HepG2 (cell line): ENCODE results near the gene MRPL28. TPM values are rescaled to one million over a fixed set of nuclear protein-coding genes. Genes with fewer than 3 reads are reported as not detected.
A peak's percentile ranks its signal among the peaks of the same experiment; 100 is the strongest.

ENCODE experiments used
- CHD4 ChIP-seq: fragments of 200-600 bp; sonication (generic); IDR thresholded peaks from 2 replicates; pipeline ENCODE4 v1.7.0; 2017; ENCODE audit warnings: mild to moderate bottlenecking, low read length, borderline replicate concordance
- DMAP1 ChIP-seq: IDR thresholded peaks from 2 replicates; pipeline ENCODE4 v1.6.1; 2016
- FOSL2 ChIP-seq: sonication (generic); formaldehyde crosslinking; IDR thresholded peaks from 2 replicates; pipeline ENCODE4 v1.4.0; 2020; ENCODE audit warnings: missing genetic modification reagents
- GZF1 ChIP-seq: sonication (generic); formaldehyde crosslinking; IDR thresholded peaks from 2 replicates; pipeline ENCODE4 v1.5.1; 2020; ENCODE audit warnings: mild to moderate bottlenecking, missing genetic modification reagents
- KDM1A ChIP-seq: IDR thresholded peaks from 2 replicates; pipeline ENCODE4 v1.6.1; 2016; ENCODE audit warnings: missing compliant biosample characterization
- MED13 ChIP-seq: sonication (generic); formaldehyde crosslinking; IDR thresholded peaks from 2 replicates; pipeline ENCODE4 v1.5.0; 2020; ENCODE audit warnings: missing genetic modification reagents
- NFIC ChIP-seq: IDR thresholded peaks from 2 replicates; pipeline ENCODE4 v1.6.1; 2012; ENCODE audit warnings: mild to moderate bottlenecking, low read length, inconsistent platforms
- PRMT3 ChIP-seq: sonication (generic); formaldehyde crosslinking; IDR thresholded peaks from 2 replicates; pipeline ENCODE4 v1.8.1; 2022; ENCODE audit warnings: low read depth, mild to moderate bottlenecking, moderate library complexity, missing genetic modification reagents, borderline replicate concordance
- RAD51 ChIP-seq: fragments of 450-650 bp; IDR thresholded peaks from 2 replicates; pipeline ENCODE4 v1.6.1; 2016; ENCODE audit warnings: borderline replicate concordance
- RBM39 ChIP-seq: fragments of 200-400 bp; formaldehyde crosslinking; IDR thresholded peaks from one replicate; pipeline ENCODE4 v1.6.1; 2018; ENCODE audit warnings: antibody characterized with exemption, mild to moderate bottlenecking, low read depth, low read length; ENCODE audit not compliant: poor library complexity, severe bottlenecking
- REXO4 ChIP-seq: sonication (generic); formaldehyde crosslinking; IDR thresholded peaks from 2 replicates; pipeline ENCODE4 v1.8.0; 2022; ENCODE audit warnings: missing genetic modification reagents, mild to moderate bottlenecking, borderline replicate concordance
- SCMH1 ChIP-seq: sonication (generic); formaldehyde crosslinking; IDR thresholded peaks from 2 replicates; pipeline ENCODE4 v1.9.0; 2021; ENCODE audit warnings: missing genetic modification reagents, mild to moderate bottlenecking, borderline replicate concordance
- SNAPC2 ChIP-seq: sonication (generic); formaldehyde crosslinking; IDR thresholded peaks from 2 replicates; pipeline ENCODE4 v1.8.1; 2022; ENCODE audit warnings: mild to moderate bottlenecking, missing genetic modification reagents
- SP5 ChIP-seq: IDR thresholded peaks from 2 replicates; pipeline ENCODE4 v1.6.1; 2016; ENCODE audit warnings: low read depth, borderline replicate concordance
- TBX2 ChIP-seq: sonication (generic); formaldehyde crosslinking; IDR thresholded peaks from 2 replicates; pipeline ENCODE4 v1.5.0; 2020; ENCODE audit warnings: missing genetic modification reagents, mild to moderate bottlenecking, borderline replicate concordance
- ZC3H13 ChIP-seq: sonication (generic); formaldehyde crosslinking; IDR thresholded peaks from 2 replicates; pipeline ENCODE4 v1.8.1; 2023; ENCODE audit warnings: mild to moderate bottlenecking, missing genetic modification reagents, moderate library complexity
- ZFP41 ChIP-seq: sonication (generic); formaldehyde crosslinking; IDR thresholded peaks from 2 replicates; pipeline ENCODE4 v1.4.0; 2020; ENCODE audit warnings: mild to moderate bottlenecking, missing genetic modification reagents, borderline replicate concordance
- ZFX ChIP-seq: sonication (generic); formaldehyde crosslinking; IDR thresholded peaks from 2 replicates; pipeline ENCODE4 v1.4.0; 2020; ENCODE audit warnings: mild to moderate bottlenecking, low read depth, missing genetic modification reagents, moderate library complexity
- ZNF274 ChIP-seq: sonication (generic); formaldehyde crosslinking; IDR thresholded peaks from 2 replicates; pipeline ENCODE4 v1.5.1; 2020; ENCODE audit warnings: mild to moderate bottlenecking, missing genetic modification reagents
- ZNF484 ChIP-seq: sonication (generic); formaldehyde crosslinking; IDR thresholded peaks from 2 replicates; pipeline ENCODE4 v1.5.1; 2020; ENCODE audit warnings: mild to moderate bottlenecking, low read depth, missing genetic modification reagents, borderline replicate concordance
- ZNF549 ChIP-seq: sonication (generic); formaldehyde crosslinking; IDR thresholded peaks from 2 replicates; pipeline ENCODE4 v1.5.0; 2020; ENCODE audit warnings: missing genetic modification reagents
- ZNF781 ChIP-seq: sonication (generic); formaldehyde crosslinking; IDR thresholded peaks from 2 replicates; pipeline ENCODE4 v1.5.1; 2020; ENCODE audit warnings: borderline replicate concordance, mild to moderate bottlenecking, missing genetic modification reagents; ENCODE audit errors: not compliant biosample characterization
- polyA plus RNA-seq, 8 experiments: library from polyadenylated mRNA; depleted of rRNA in 3 of 8; stranded (reverse) in 7 of 8; unstranded in 1 of 8; fragments of >200 nt; fragmentation: Illumina TruSeq in 4 of 8; extraction: Trizol in 4 of 8; gene quantifications; 2 replicates each; pipeline versions ENCODE4 v1.2.1 to v1.2.3, GENCODE V29; 2011 to 2016; ENCODE audit warnings: low read depth in 4 of 8, missing spikeins in 1 of 8, mixed read lengths in 1 of 8; ENCODE audit not compliant: insufficient read depth in 1 of 8
- total RNA-seq, 5 experiments: library from RNA; depleted of rRNA; stranded (reverse); fragments of >200 nt; fragmentation: Illumina TruSeq; extraction: Trizol; gene quantifications; 2 replicates each; pipeline ENCODE4 v1.2.3, GENCODE V29; 2016; ENCODE audit warnings: low read depth in 1 of 5
- TF ChIP-seq, protein P1 (sequence below): sonication (generic); formaldehyde crosslinking; IDR thresholded peaks from 2 replicates; pipeline ENCODE4 v1.9.0; 2022; ENCODE audit warnings: low read depth, missing genetic modification reagents
- TF ChIP-seq, protein P2 (sequence below): conservative IDR thresholded peaks from 2 replicates; pipeline ENCODE4 v1.6.1; 2018; ENCODE audit warnings: missing genetic modification reagents
- TF ChIP-seq, protein P3 (sequence below): sonication (generic); formaldehyde crosslinking; IDR thresholded peaks from 2 replicates; pipeline ENCODE4 v1.8.0; 2022; ENCODE audit warnings: mild to moderate bottlenecking, missing genetic modification reagents, borderline replicate concordance

MRPL28 gene
- total and polyA plus RNA-seq, 2 of the 13 experiments (the other 11 are each of a cell fraction or from before 2014, with no cell fraction given), result 114 to 135 TPM

DNA sequence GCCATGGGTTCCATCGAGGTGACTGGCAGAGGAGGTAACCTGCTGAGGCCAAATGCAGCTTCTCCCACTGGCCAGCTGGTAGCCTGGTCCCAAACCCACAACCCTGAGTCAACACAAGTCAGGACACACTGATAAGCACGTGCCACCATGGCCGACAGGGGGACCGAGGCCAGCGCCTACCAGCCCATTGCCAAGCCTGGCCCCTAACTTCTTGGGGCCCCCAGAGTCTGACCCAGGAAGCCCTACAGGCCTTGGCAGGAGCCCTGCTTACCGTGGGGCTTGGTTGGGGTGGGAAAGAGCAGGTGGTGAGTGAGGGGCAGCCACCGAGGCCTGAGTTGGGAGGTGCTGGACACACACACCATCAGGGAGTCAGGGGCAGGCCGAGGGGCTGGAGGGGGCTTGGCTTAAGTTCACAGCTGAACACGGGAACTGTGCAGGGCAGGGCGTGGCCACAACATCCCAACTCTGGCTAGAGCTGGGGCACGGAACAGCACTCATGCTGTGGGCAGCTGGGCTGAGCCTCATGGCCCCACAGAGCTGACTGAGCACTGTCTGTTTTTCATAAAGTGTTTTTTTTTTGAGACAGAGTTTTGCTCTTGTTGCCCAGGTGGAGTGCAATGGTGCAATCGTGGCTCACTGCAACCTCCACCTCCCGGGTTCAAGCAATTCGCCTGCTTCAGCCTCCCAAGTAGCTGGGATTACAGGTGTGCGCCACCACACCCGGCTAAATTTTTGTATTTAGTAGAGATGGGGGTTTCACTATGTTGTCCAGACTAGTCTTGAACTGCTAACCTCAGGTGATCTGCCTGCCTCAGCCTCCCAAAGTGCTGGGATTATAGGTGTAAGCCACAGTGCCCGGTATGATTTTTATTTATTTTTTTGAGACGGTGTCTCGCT is 5.5 kb downstream of the MRPL28 start (continued):
- TF ChIP-seq NFIC (no peak), ZNF549 (no peak), DMAP1 (CRISPR knock-in tag) (no peak), ZFP41 (CRISPR knock-in tag) (no peak), RBM39 (no peak), KDM1A (CRISPR knock-in tag) (no peak), SNAPC2 (CRISPR knock-in tag) (no peak), MED13 (no peak), SP5 (CRISPR knock-in tag) (no peak), CHD4 (no peak), FOSL2 (CRISPR knock-in tag) (no peak), REXO4 (no peak), ZNF274 (CRISPR knock-in tag) (0 out of 2 replicates have a peak, but pooled peaks have one; percentile 21), ZNF781 (CRISPR knock-in tag) (no peak), ZNF484 (CRISPR knock-in tag) (no peak), RAD51 (no peak), TBX2 (CRISPR knock-in tag) (no peak), ZFX (CRISPR knock-in tag) (peak; percentile 63), PRMT3 (CRISPR knock-in tag) (no peak), SCMH1 (CRISPR knock-in tag) (no peak), GZF1 (no peak), ZC3H13 (CRISPR knock-in tag) (peak; percentile 57; the same call in 1 of the 2 replicates)
- TF ChIP-seq, protein P1, sequence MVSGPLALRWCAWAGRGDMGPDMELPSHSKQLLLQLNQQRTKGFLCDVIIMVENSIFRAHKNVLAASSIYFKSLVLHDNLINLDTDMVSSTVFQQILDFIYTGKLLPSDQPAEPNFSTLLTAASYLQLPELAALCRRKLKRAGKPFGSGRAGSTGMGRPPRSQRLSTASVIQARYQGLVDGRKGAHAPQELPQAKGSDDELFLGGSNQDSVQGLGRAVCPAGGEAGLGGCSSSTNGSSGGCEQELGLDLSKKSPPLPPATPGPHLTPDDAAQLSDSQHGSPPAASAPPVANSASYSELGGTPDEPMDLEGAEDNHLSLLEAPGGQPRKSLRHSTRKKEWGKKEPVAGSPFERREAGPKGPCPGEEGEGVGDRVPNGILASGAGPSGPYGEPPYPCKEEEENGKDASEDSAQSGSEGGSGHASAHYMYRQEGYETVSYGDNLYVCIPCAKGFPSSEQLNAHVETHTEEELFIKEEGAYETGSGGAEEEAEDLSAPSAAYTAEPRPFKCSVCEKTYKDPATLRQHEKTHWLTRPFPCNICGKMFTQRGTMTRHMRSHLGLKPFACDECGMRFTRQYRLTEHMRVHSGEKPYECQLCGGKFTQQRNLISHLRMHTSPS (CRISPR knock-in tag), result peak; percentile 24; the same call in 1 of the 2 replicates
- TF ChIP-seq, protein P2, sequence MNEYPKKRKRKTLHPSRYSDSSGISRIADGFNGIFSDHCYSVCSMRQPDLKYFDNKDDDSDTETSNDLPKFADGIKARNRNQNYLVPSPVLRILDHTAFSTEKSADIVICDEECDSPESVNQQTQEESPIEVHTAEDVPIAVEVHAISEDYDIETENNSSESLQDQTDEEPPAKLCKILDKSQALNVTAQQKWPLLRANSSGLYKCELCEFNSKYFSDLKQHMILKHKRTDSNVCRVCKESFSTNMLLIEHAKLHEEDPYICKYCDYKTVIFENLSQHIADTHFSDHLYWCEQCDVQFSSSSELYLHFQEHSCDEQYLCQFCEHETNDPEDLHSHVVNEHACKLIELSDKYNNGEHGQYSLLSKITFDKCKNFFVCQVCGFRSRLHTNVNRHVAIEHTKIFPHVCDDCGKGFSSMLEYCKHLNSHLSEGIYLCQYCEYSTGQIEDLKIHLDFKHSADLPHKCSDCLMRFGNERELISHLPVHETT, result no peak
- TF ChIP-seq, protein P3, sequence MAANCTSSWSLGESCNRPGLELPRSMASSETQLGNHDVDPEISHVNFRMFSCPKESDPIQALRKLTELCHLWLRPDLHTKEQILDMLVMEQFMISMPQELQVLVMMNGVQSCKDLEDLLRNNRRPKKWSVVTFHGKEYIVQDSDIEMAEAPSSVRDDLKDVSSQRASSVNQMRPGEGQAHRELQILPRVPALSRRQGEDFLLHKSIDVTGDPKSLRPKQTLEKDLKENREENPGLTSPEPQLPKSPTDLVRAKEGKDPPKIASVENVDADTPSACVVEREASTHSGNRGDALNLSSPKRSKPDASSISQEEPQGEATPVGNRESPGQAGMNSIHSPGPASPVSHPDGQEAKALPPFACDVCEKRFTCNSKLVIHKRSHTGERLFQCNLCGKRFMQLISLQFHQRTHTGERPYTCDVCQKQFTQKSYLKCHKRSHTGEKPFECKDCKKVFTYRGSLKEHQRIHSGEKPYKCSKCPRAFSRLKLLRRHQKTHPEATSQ (CRISPR knock-in tag), result no peak
